WTC11 (cell line): ENCODE measurements around the gene NTPCR. TPM values are rescaled to one million over a fixed set of nuclear protein-coding genes. Genes with fewer than 3 reads are reported as not detected.
"Not testable (repeated sequence)": the region's sequence is repeated elsewhere in the genome, so short reads cannot be mapped to it uniquely, and the experiment has no call there.

Experiments used
- ATAC-seq: fragments of 200-7000 bp; cut with Tn5 transposase; 2 replicates; pipeline ENCODE4 v1.10.0; 2021; ENCODE audit warnings: mild to moderate bottlenecking, moderate library complexity
- CTCF ChIA-PET: fragments of 300-600 bp; sonication (Branson Sonifier 250); formaldehyde crosslinking; loops from one replicate; lab custom pipeline; 2021; ENCODE audit warnings: antibody characterized with exemption; lab: Charles Lee
- POLR2A ChIA-PET: fragments of 350-600 bp; sonication (Branson Sonifier 250); formaldehyde crosslinking; loops from one replicate; lab custom pipeline; 2021; ENCODE audit warnings: antibody characterized with exemption; lab: Charles Lee
- DNase-seq: peaks from one replicate; pipeline ENCODE4 v3.0.0; 2021; ENCODE audit warnings: low spot score
- H3K27ac Mint-ChIP-seq: 2 replicates; pipeline ENCODE4 v1.8.0; 2021; ENCODE audit warnings: mixed read lengths
- H3K27me3 Mint-ChIP-seq: 2 replicates; pipeline ENCODE4 v1.8.0; 2021; ENCODE audit warnings: low read depth, mild to moderate bottlenecking, moderate library complexity, mixed read lengths
- H3K36me3 Mint-ChIP-seq: 2 replicates; pipeline ENCODE4 v1.8.0; 2021; ENCODE audit warnings: mixed read lengths
- H3K4me1 Mint-ChIP-seq: 2 replicates; pipeline ENCODE4 v1.8.0; 2022; ENCODE audit warnings: mixed read lengths
- H3K4me3 Mint-ChIP-seq: 2 replicates; pipeline ENCODE4 v1.8.0; 2021; ENCODE audit warnings: mild to moderate bottlenecking, moderate library complexity, mixed read lengths
- H3K9me3 Mint-ChIP-seq: 2 replicates; pipeline ENCODE4 v1.8.0; 2021; ENCODE audit warnings: mixed read lengths
- ATF2 ChIP-seq: sonication (generic); formaldehyde crosslinking; IDR thresholded peaks from 2 replicates; pipeline ENCODE4 v1.8.1; 2022; ENCODE audit warnings: low read depth, missing genetic modification reagents, borderline replicate concordance
- CDX4 ChIP-seq: fragments of 250-450 bp; sonication (Bioruptor Pico); IDR thresholded peaks from 2 replicates; pipeline ENCODE4 v1.9.0; 2021; ENCODE audit warnings: moderate library complexity, mild to moderate bottlenecking, inconsistent platforms, borderline replicate concordance
- ETV6 ChIP-seq: sonication (generic); formaldehyde crosslinking; IDR thresholded peaks from 2 replicates; pipeline ENCODE4 v1.8.1; 2022; ENCODE audit warnings: mild to moderate bottlenecking, missing genetic modification reagents
- FOXP4 ChIP-seq: sonication (generic); formaldehyde crosslinking; IDR thresholded peaks from 2 replicates; pipeline ENCODE4 v1.8.0; 2022; ENCODE audit warnings: mild to moderate bottlenecking, missing genetic modification reagents
- MAX ChIP-seq: sonication (generic); formaldehyde crosslinking; IDR thresholded peaks from 2 replicates; pipeline ENCODE4 v1.8.0; 2022; ENCODE audit warnings: mild to moderate bottlenecking, missing genetic modification reagents
- MLX ChIP-seq: sonication (generic); formaldehyde crosslinking; IDR thresholded peaks from 2 replicates; pipeline ENCODE4 v1.8.1; 2023; ENCODE audit warnings: mild to moderate bottlenecking, missing genetic modification reagents, moderate library complexity
- NFYB ChIP-seq: sonication (generic); formaldehyde crosslinking; conservative IDR thresholded peaks from 2 replicates; pipeline ENCODE4 v1.8.0; 2022; ENCODE audit warnings: low read depth, missing genetic modification reagents
- NR3C1 ChIP-seq: sonication (generic); formaldehyde crosslinking; conservative IDR thresholded peaks from 2 replicates; pipeline ENCODE4 v1.8.1; 2023; ENCODE audit warnings: low read depth, mild to moderate bottlenecking, missing genetic modification reagents
- OVOL2 ChIP-seq: fragments of 250-450 bp; sonication (Bioruptor Pico); IDR thresholded peaks from 2 replicates; pipeline ENCODE4 v1.9.0; 2021; ENCODE audit warnings: mild to moderate bottlenecking, borderline replicate concordance
- RELA ChIP-seq: sonication (generic); formaldehyde crosslinking; IDR thresholded peaks from 2 replicates; pipeline ENCODE4 v1.8.1; 2022; ENCODE audit warnings: missing genetic modification reagents, mild to moderate bottlenecking, borderline replicate concordance
- RORB ChIP-seq: fragments of 250-450 bp; sonication (Bioruptor Pico); IDR thresholded peaks from 2 replicates; pipeline ENCODE4 v1.9.0; 2021; ENCODE audit warnings: mild to moderate bottlenecking
- STAT6 ChIP-seq: sonication (generic); formaldehyde crosslinking; conservative IDR thresholded peaks from 2 replicates; pipeline ENCODE4 v1.8.1; 2023; ENCODE audit warnings: mild to moderate bottlenecking, low read depth, missing genetic modification reagents, moderate library complexity
- TCF7 ChIP-seq: sonication (generic); formaldehyde crosslinking; IDR thresholded peaks from 2 replicates; pipeline ENCODE4 v1.8.0; 2022; ENCODE audit warnings: mild to moderate bottlenecking, low read depth, missing genetic modification reagents, moderate library complexity
- TEAD4 ChIP-seq: sonication (generic); formaldehyde crosslinking; IDR thresholded peaks from 2 replicates; pipeline ENCODE4 v1.8.0; 2022; ENCODE audit warnings: mild to moderate bottlenecking, missing genetic modification reagents
- total RNA-seq: library from RNA; stranded (reverse); gene quantifications from 3 replicates; pipeline ENCODE4 v1.2.3, GENCODE V29; 2021

Gene NTPCR
- total RNA-seq, 1 experiment from 2014 or later = 102 TPM

- CTCF ChIA-PET = no interaction called here
- no peak for ATAC-seq
- peaks cover 8% of the 10 kb centered on the region for H3K27me3 Mint-ChIP-seq
- H3K9me3 Mint-ChIP-seq = peaks cover 13% of the 10 kb centered on the region
- H3K36me3 Mint-ChIP-seq = peaks cover 7% of the 10 kb centered on the region; the same call in 1 of the 2 replicates
- POLR2A ChIA-PET = no interaction called here
- H3K4me1 Mint-ChIP-seq = no peaks in the 10 kb centered on the region
- TF ChIP-seq OVOL2 (CRISPR knock-in tag) (no peak), FOXP4 (CRISPR knock-in tag) (no peak)
- DNase-seq = no peak
- H3K4me3 Mint-ChIP-seq = no peak overlapping the region
- H3K27ac Mint-ChIP-seq = no peak overlapping the region
These were observed 25.5 kb upstream of the NTPCR start for GRCh38 chr1:232924874-232925273.

- TF ChIP-seq RELA (CRISPR knock-in tag) = no peak
- no peak for TF ChIP-seq ETV6 (CRISPR knock-in tag)
- no peak for TF ChIP-seq NFYB (CRISPR knock-in tag)
- no peak for TF ChIP-seq TEAD4
- no peak for TF ChIP-seq MAX (CRISPR knock-in tag)
- no peak for TF ChIP-seq MLX (CRISPR knock-in tag)
- no peak for TF ChIP-seq CDX4 (CRISPR knock-in tag)
- no peak for TF ChIP-seq ATF2 (CRISPR knock-in tag)
- TF ChIP-seq RORB (CRISPR knock-in tag) = no peak
- TF ChIP-seq TCF7 (CRISPR knock-in tag) = no peak
- no peak for TF ChIP-seq STAT6 (CRISPR knock-in tag)
- no peak for TF ChIP-seq NR3C1
- ATAC-seq (no peak), DNase-seq (no peak)
- H3K4me3 Mint-ChIP-seq = no peak overlapping the region
- no peaks in the 10 kb centered on the region for H3K4me1 Mint-ChIP-seq
- ChIA-PET CTCF (interaction anchor here (0.6 kb wide), 1 partner anchor 1018 kb away, joined by 3 read pairs; no protein-coding TSS in a partner anchor), POLR2A (no interaction called here)
- peaks cover 7% of the 10 kb centered on the region; the same call in 1 of the 2 replicates for H3K36me3 Mint-ChIP-seq
- H3K27me3 Mint-ChIP-seq = peaks cover 8% of the 10 kb centered on the region
- H3K27ac Mint-ChIP-seq = no peak overlapping the region
- H3K9me3 Mint-ChIP-seq = peaks cover 13% of the 10 kb centered on the region
These were observed 24.8 kb upstream of the NTPCR start for GRCh38 chr1:232925421-232926220.

- ATAC-seq, DNase-seq, H3K4me1 Mint-ChIP-seq, H3K27ac Mint-ChIP-seq, H3K36me3 Mint-ChIP-seq, H3K27me3 Mint-ChIP-seq, POLR2A ChIA-PET, H3K4me3 Mint-ChIP-seq, CTCF ChIA-PET: not testable (repeated sequence)
- peaks cover 13% of the 10 kb centered on the region for H3K9me3 Mint-ChIP-seq
These were observed 23.2 kb upstream of the NTPCR start for GRCh38 chr1:232927166-232927565.
